HEK293 (cell line): ENCODE results near the gene ADAM8.

ENCODE experiments used
- ZNF239 ChIP-seq: fragments of 450-650 bp; formaldehyde crosslinking; IDR thresholded peaks from 2 replicates; pipeline ENCODE4 v1.5.1; 2016; ENCODE audit warnings: missing biosample characterization, missing genetic modification characterization
- ZNF768 ChIP-seq: fragments of 450-650 bp; formaldehyde crosslinking; IDR thresholded peaks from 2 replicates; pipeline ENCODE4 v1.5.1; 2018; ENCODE audit warnings: missing biosample characterization, mild to moderate bottlenecking, missing genetic modification characterization
- TF ChIP-seq, protein P1 (sequence below): fragments of 450-650 bp; formaldehyde crosslinking; IDR thresholded peaks from 2 replicates; pipeline ENCODE4 v1.5.1; 2016; ENCODE audit warnings: missing biosample characterization, missing genetic modification characterization
- TF ChIP-seq, protein P2 (sequence below): fragments of 450-650 bp; formaldehyde crosslinking; IDR thresholded peaks from 2 replicates; pipeline ENCODE4 v1.5.1; 2016; ENCODE audit warnings: missing biosample characterization, missing genetic modification characterization
- TF ChIP-seq, protein P3 (sequence below): fragments of 450-650 bp; formaldehyde crosslinking; IDR thresholded peaks from 2 replicates; pipeline ENCODE4 v1.5.1; 2016; ENCODE audit warnings: missing biosample characterization, missing genetic modification characterization
- TF ChIP-seq, protein P4 (sequence below): fragments of 450-650 bp; formaldehyde crosslinking; IDR thresholded peaks from 2 replicates; pipeline ENCODE4 v1.5.1; 2016; ENCODE audit warnings: missing biosample characterization, missing genetic modification characterization, low read depth

DNA sequence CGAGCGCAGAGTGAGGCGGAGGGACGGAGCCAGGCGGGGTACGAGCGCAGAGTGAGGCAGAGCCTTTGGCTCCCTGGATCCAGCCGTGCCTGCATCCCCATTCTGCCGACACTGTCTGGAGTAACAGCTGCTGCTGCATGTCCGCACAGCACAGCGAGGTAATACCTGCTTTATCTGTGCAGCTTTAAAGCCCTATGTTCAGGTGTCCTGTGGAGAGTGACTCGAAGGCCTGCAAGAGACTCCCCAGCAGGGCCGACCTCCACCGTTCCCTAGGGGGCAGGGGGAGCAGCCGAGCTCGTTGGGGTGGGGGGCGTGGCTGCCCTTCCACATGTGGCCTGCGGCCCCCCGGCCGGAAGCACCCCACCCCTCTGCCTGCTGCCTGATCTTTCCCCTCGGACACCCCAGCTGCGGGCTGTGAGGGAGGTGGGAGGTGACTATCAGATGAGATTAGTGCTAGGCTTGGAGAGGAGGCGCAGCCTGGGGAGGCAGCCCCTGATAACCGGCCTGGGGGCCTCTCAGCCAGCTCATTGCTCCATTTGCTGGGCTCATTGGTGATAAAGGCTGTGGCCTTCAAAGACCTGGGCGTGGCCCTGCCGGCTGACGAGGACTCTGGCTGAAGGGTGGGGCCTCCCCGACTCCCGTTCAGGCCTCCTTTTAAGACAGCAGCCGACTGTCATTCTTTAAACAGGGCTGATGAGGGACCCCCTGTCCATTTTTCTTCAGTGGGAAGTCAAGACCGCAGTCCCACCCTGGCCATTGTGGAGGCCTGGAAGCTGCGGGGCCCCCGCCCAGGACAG, 31.0 kb downstream of the ADAM8 start:
- TF ChIP-seq, protein P1, sequence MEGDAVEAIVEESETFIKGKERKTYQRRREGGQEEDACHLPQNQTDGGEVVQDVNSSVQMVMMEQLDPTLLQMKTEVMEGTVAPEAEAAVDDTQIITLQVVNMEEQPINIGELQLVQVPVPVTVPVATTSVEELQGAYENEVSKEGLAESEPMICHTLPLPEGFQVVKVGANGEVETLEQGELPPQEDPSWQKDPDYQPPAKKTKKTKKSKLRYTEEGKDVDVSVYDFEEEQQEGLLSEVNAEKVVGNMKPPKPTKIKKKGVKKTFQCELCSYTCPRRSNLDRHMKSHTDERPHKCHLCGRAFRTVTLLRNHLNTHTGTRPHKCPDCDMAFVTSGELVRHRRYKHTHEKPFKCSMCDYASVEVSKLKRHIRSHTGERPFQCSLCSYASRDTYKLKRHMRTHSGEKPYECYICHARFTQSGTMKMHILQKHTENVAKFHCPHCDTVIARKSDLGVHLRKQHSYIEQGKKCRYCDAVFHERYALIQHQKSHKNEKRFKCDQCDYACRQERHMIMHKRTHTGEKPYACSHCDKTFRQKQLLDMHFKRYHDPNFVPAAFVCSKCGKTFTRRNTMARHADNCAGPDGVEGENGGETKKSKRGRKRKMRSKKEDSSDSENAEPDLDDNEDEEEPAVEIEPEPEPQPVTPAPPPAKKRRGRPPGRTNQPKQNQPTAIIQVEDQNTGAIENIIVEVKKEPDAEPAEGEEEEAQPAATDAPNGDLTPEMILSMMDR = no peak
- TF ChIP-seq, protein P2, sequence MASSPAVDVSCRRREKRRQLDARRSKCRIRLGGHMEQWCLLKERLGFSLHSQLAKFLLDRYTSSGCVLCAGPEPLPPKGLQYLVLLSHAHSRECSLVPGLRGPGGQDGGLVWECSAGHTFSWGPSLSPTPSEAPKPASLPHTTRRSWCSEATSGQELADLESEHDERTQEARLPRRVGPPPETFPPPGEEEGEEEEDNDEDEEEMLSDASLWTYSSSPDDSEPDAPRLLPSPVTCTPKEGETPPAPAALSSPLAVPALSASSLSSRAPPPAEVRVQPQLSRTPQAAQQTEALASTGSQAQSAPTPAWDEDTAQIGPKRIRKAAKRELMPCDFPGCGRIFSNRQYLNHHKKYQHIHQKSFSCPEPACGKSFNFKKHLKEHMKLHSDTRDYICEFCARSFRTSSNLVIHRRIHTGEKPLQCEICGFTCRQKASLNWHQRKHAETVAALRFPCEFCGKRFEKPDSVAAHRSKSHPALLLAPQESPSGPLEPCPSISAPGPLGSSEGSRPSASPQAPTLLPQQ (tag by site-specific recombination) = no peak
- TF ChIP-seq, protein P3, sequence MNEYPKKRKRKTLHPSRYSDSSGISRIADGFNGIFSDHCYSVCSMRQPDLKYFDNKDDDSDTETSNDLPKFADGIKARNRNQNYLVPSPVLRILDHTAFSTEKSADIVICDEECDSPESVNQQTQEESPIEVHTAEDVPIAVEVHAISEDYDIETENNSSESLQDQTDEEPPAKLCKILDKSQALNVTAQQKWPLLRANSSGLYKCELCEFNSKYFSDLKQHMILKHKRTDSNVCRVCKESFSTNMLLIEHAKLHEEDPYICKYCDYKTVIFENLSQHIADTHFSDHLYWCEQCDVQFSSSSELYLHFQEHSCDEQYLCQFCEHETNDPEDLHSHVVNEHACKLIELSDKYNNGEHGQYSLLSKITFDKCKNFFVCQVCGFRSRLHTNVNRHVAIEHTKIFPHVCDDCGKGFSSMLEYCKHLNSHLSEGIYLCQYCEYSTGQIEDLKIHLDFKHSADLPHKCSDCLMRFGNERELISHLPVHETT (tag by site-specific recombination) = no peak
- TF ChIP-seq ZNF239 (tag by site-specific recombination) (no peak), ZNF768 (tag by site-specific recombination) (no peak)
- TF ChIP-seq, protein P4, sequence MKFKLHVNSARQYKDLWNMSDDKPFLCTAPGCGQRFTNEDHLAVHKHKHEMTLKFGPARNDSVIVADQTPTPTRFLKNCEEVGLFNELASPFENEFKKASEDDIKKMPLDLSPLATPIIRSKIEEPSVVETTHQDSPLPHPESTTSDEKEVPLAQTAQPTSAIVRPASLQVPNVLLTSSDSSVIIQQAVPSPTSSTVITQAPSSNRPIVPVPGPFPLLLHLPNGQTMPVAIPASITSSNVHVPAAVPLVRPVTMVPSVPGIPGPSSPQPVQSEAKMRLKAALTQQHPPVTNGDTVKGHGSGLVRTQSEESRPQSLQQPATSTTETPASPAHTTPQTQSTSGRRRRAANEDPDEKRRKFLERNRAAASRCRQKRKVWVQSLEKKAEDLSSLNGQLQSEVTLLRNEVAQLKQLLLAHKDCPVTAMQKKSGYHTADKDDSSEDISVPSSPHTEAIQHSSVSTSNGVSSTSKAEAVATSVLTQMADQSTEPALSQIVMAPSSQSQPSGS (tag by site-specific recombination) = no peak
